ENCODE data around the gene PADI4.

GRCh38 chr1:17272066-17272465, 35.9 kb upstream of the PADI4 start:
- TF ChIP-seq ZNF292 (tag by site-specific recombination; IDR thresholded peaks at IDR 0.05; ENCODE audit: borderline replicate concordance, low read depth) (no peak), CTCF (tag by site-specific recombination; IDR thresholded peaks at IDR 0.05) (no peak), TSHZ1 (tag by site-specific recombination; IDR thresholded peaks at IDR 0.05; ENCODE audit: borderline replicate concordance) (no peak), ELK4 (IDR thresholded peaks at IDR 0.05; ENCODE audit: borderline replicate concordance, low read depth, low read length) (no peak), REPIN1 (tag by site-specific recombination; IDR thresholded peaks at IDR 0.05; ENCODE audit: low read depth) (no peak), ZNF514 (tag by site-specific recombination; IDR thresholded peaks at IDR 0.05) (no peak)
